ENCODE data around the gene AGAP1. TPM values are rescaled to one million over a fixed set of nuclear protein-coding genes. Genes with fewer than 3 reads are reported as not detected.

The AGAP1 gene
- total RNA-seq, 1 donor from 2014 or later = 20.4 TPM

- H2AFZ ChIP-seq (replicated peaks) = no peak overlapping the region
- no peak overlapping the region for H3K4me3 ChIP-seq
- H3F3A ChIP-seq (ENCODE audit: low read depth) = no peaks in the 10 kb centered on the region
- H3K9me3 ChIP-seq (ENCODE audit: low read depth) = no peaks in the 10 kb centered on the region
- no peak for DNase-seq (ENCODE audit: low spot score)
- no peaks in the 10 kb centered on the region for H3K4me1 ChIP-seq
- H3K27me3 ChIP-seq = no peaks in the 10 kb centered on the region
- H3K4me2 ChIP-seq = no peak overlapping the region
- Mint-ChIP-seq H3K4me3 (no peak overlapping the region), H3K9me3 (no peaks in the 10 kb centered on the region), H3K36me3 (peaks cover 2% of the 10 kb centered on the region), H3K27me3 (ENCODE audit: insufficient read depth, low read depth) (peaks cover 2% of the 10 kb centered on the region), H3K4me1 (peaks cover 49% of the 10 kb centered on the region), H3K27ac (no peak overlapping the region)
- peaks cover 70% of the 10 kb centered on the region for H4K20me1 ChIP-seq (ENCODE audit: low read depth)
- H3K79me2 ChIP-seq (ENCODE audit: low read depth) = peaks cover 44% of the 10 kb centered on the region
- no peaks in the 10 kb centered on the region for H3K36me3 ChIP-seq
- H3K27ac ChIP-seq = no peak overlapping the region
- no peak overlapping the region for H3K9ac ChIP-seq
- TF ChIP-seq EZH2phosphoT487 (IDR thresholded peaks at IDR 0.05) (no peak), EZH2 (IDR thresholded peaks at IDR 0.05) (no peak)
Measured at GRCh38 chr2:235587202-235587601, 93.4 kb downstream of the AGAP1 start.

- Mint-ChIP-seq H3K36me3 (peaks cover 2% of the 10 kb centered on the region), H3K4me3 (no peak overlapping the region), H3K4me1 (peaks cover 50% of the 10 kb centered on the region), H3K27ac (no peak overlapping the region), H3K27me3 (ENCODE audit: insufficient read depth, low read depth) (peaks cover 2% of the 10 kb centered on the region), H3K9me3 (no peaks in the 10 kb centered on the region)
- H3K9ac ChIP-seq = no peak overlapping the region
- no peak overlapping the region for H2AFZ ChIP-seq (replicated peaks)
- H3K4me3 ChIP-seq = no peak overlapping the region
- H3F3A ChIP-seq (ENCODE audit: low read depth) = no peaks in the 10 kb centered on the region
- peaks cover 69% of the 10 kb centered on the region for H4K20me1 ChIP-seq (ENCODE audit: low read depth)
- TF ChIP-seq EZH2phosphoT487 (IDR thresholded peaks at IDR 0.05) (no peak), EZH2 (IDR thresholded peaks at IDR 0.05) (no peak), CTCF (IDR thresholded peaks at IDR 0.05) (no peak)
- no peaks in the 10 kb centered on the region for H3K27me3 ChIP-seq
- no peak overlapping the region for H3K27ac ChIP-seq
- no peaks in the 10 kb centered on the region for H3K4me1 ChIP-seq
- peaks cover 28% of the 10 kb centered on the region for H3K79me2 ChIP-seq (ENCODE audit: low read depth)
- no peak for DNase-seq (ENCODE audit: low spot score)
- no peaks in the 10 kb centered on the region for H3K36me3 ChIP-seq
- H3K4me2 ChIP-seq = no peak overlapping the region
- no peaks in the 10 kb centered on the region for H3K9me3 ChIP-seq (ENCODE audit: low read depth)
Measured at GRCh38 chr2:235588750-235589149, 94.9 kb downstream of the AGAP1 start.

- no peak overlapping the region for H3K4me2 ChIP-seq
- peak overlapping the region; percentile 72 for H3K27ac Mint-ChIP-seq
- H3K79me2 ChIP-seq (ENCODE audit: low read depth) = peaks cover 11% of the 10 kb centered on the region
- no peak overlapping the region for H3K27ac ChIP-seq
- H3K9me3 Mint-ChIP-seq = no peaks in the 10 kb centered on the region
- no peaks in the 10 kb centered on the region for H3K27me3 ChIP-seq
- TF ChIP-seq EZH2 (IDR thresholded peaks at IDR 0.05) (no peak), EZH2phosphoT487 (IDR thresholded peaks at IDR 0.05) (no peak), CTCF (IDR thresholded peaks at IDR 0.05) (no peak)
- no peak overlapping the region for H3K4me3 Mint-ChIP-seq
- H2AFZ ChIP-seq (replicated peaks) = no peak overlapping the region
- peaks cover 69% of the 10 kb centered on the region for H4K20me1 ChIP-seq (ENCODE audit: low read depth)
- peaks cover 2% of the 10 kb centered on the region for H3K36me3 Mint-ChIP-seq
- H3K4me1 Mint-ChIP-seq = peaks cover 34% of the 10 kb centered on the region
- DNase-seq (ENCODE audit: low spot score) = peak; percentile 29
- no peaks in the 10 kb centered on the region for H3K9me3 ChIP-seq (ENCODE audit: low read depth)
- no peaks in the 10 kb centered on the region for H3F3A ChIP-seq (ENCODE audit: low read depth)
- H3K4me1 ChIP-seq = no peaks in the 10 kb centered on the region
- no peaks in the 10 kb centered on the region for H3K36me3 ChIP-seq
- H3K27me3 Mint-ChIP-seq (ENCODE audit: insufficient read depth, low read depth) = peaks cover 2% of the 10 kb centered on the region
- H3K4me3 ChIP-seq = no peak overlapping the region
- no peak overlapping the region for H3K9ac ChIP-seq
Measured at GRCh38 chr2:235591231-235591730, 97.4 kb downstream of the AGAP1 start.

GRCh38 chr2:235591921-235592320 is 98.1 kb downstream of the AGAP1 start:
- Mint-ChIP-seq H3K4me3 (no peak overlapping the region), H3K27me3 (ENCODE audit: insufficient read depth, low read depth) (peaks cover 2% of the 10 kb centered on the region), H3K27ac (no peak overlapping the region), H3K9me3 (no peaks in the 10 kb centered on the region), H3K36me3 (peaks cover 2% of the 10 kb centered on the region), H3K4me1 (peaks cover 34% of the 10 kb centered on the region)
- H3K36me3 ChIP-seq = no peaks in the 10 kb centered on the region
- peaks cover 17% of the 10 kb centered on the region for H3K79me2 ChIP-seq (ENCODE audit: low read depth)
- no peak overlapping the region for H2AFZ ChIP-seq (replicated peaks)
- DNase-seq (ENCODE audit: low spot score) = no peak
- no peaks in the 10 kb centered on the region for H3F3A ChIP-seq (ENCODE audit: low read depth)
- peaks cover 69% of the 10 kb centered on the region for H4K20me1 ChIP-seq (ENCODE audit: low read depth)
- TF ChIP-seq EZH2 (IDR thresholded peaks at IDR 0.05) = no peak
- TF ChIP-seq EZH2phosphoT487 (IDR thresholded peaks at IDR 0.05) = no peak
- TF ChIP-seq CTCF (IDR thresholded peaks at IDR 0.05) = no peak
- H3K4me3 ChIP-seq = no peak overlapping the region
- no peaks in the 10 kb centered on the region for H3K9me3 ChIP-seq (ENCODE audit: low read depth)
- H3K4me1 ChIP-seq = no peaks in the 10 kb centered on the region
- no peak overlapping the region for H3K27ac ChIP-seq
- no peaks in the 10 kb centered on the region for H3K27me3 ChIP-seq
- no peak overlapping the region for H3K9ac ChIP-seq
- H3K4me2 ChIP-seq = no peak overlapping the region

All from neural progenitor cell (in vitro differentiated cells).